NT2/D1 (cell line): ENCODE measurements around the gene UQCR11.

Source experiments
- SUZ12 ChIP-seq: IDR thresholded peaks from 2 replicates; pipeline ENCODE4 v1.6.1; 2011; ENCODE audit not compliant: insufficient read length, insufficient read depth; ENCODE audit errors: extremely low read depth
- YY1 ChIP-seq: IDR thresholded peaks from 2 replicates; pipeline ENCODE4 v1.6.1; 2011; ENCODE audit not compliant: insufficient read length, insufficient read depth
- ZNF274 ChIP-seq: IDR thresholded peaks from 2 replicates; pipeline ENCODE4 v1.6.1; 2011; ENCODE audit warnings: mild to moderate bottlenecking, low read depth, low read length

DNA sequence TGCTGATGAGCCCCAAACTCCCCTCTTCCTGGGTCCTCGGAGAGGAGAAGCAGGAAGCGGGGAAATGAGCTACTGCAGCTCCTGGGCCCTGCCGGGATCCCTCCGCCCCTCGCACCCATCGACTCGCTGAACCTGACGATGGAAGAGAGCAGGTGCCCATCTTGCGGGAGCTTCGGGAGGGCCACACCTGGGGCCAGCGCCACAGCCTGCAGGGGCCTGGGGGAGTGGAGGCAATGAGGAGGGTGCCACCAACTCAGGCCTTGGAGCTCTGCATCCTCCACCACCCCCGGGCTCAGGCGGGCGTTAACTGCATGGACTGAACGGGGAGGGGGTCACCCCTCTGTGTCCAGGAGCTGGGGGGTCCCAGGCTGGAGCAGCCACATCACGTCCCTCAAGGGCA lies 38.8 kb upstream of the UQCR11 start:
- no peak for TF ChIP-seq ZNF274
- TF ChIP-seq SUZ12, result no peak
- no peak for TF ChIP-seq YY1
